Colon (tissue), 2 donors: ENCODE data around the gene SLC16A14.
"Not testable (repeated sequence)": the region's sequence is repeated elsewhere in the genome, so short reads cannot be mapped to it uniquely, and the experiment has no call there.

Experiments used
- FAIRE-seq: peaks from 2 replicates; lab custom pipeline; 2012; peaks lifted over from hg19 to GRCh38; lab: Jason Lieb, UNC
- donor health status: control.
- donor health status: control.

Gene SLC16A14

GRCh38 chr2:230068651-230069055, at the start of gene SLC16A14:
Gene SLC16A14 (minus strand): TSS chr2:230068924. CDS start chr2:230059352, 9,572 bp downstream.
- FAIRE-seq = no peak

GRCh38 chr2:230106771-230107170, 38.0 kb upstream of the SLC16A14 start:
- FAIRE-seq = no peak

- FAIRE-seq = not testable (repeated sequence)
Measured at GRCh38 chr2:230101967-230102366, 33.2 kb upstream of the SLC16A14 start.

GRCh38 chr2:230097841-230098240, 29.1 kb upstream of the SLC16A14 start:
- FAIRE-seq = no peak

GRCh38 chr2:230097424-230097823, 28.7 kb upstream of the SLC16A14 start:
- FAIRE-seq = no peak

- no peak for FAIRE-seq
Measured at GRCh38 chr2:230090967-230091366, 22.2 kb upstream of the SLC16A14 start.

GRCh38 chr2:230085201-230085600, 16.5 kb upstream of the SLC16A14 start:
- FAIRE-seq = no peak

GRCh38 chr2:230077851-230078547, 9.3 kb upstream of the SLC16A14 start:
- FAIRE-seq = no peak

GRCh38 chr2:230076819-230077218, 8.1 kb upstream of the SLC16A14 start:
- FAIRE-seq = no peak

GRCh38 chr2:230075988-230076631, 7.4 kb upstream of the SLC16A14 start:
- FAIRE-seq = no peak

GRCh38 chr2:230071421-230071820, 2.7 kb upstream of the SLC16A14 start:
- FAIRE-seq = no peak

- FAIRE-seq = no peak
Measured at GRCh38 chr2:230069402-230069801, 678 bp upstream of the SLC16A14 start.

GRCh38 chr2:230068016-230068650, 591 bp downstream of the SLC16A14 start:
- FAIRE-seq = no peak

GRCh38 chr2:230060672-230061293, 7.9 kb downstream of the SLC16A14 start:
- no peak for FAIRE-seq

- FAIRE-seq = no peak
Measured at GRCh38 chr2:230053753-230054478, 14.8 kb downstream of the SLC16A14 start.

GRCh38 chr2:230052299-230052698, 16.4 kb downstream of the SLC16A14 start:
- FAIRE-seq = no peak

GRCh38 chr2:230050136-230050535, 18.6 kb downstream of the SLC16A14 start:
- FAIRE-seq = no peak

GRCh38 chr2:230048010-230048671, 20.6 kb downstream of the SLC16A14 start:
- FAIRE-seq = no peak

- FAIRE-seq = no peak
Measured at GRCh38 chr2:230046491-230046890, 22.2 kb downstream of the SLC16A14 start.

- no peak for FAIRE-seq
Measured at GRCh38 chr2:230043461-230043860, 25.3 kb downstream of the SLC16A14 start.

- no peak for FAIRE-seq
Measured at GRCh38 chr2:230043025-230043424, 25.7 kb downstream of the SLC16A14 start.

GRCh38 chr2:230042195-230042594, 26.5 kb downstream of the SLC16A14 start:
- FAIRE-seq = no peak
